MM.1S (cell line): Measurements from ENCODE around the gene NSD2.

Source experiments
- CTCF ChIP-seq: fragments of 300-600 bp; sonication (generic); IDR thresholded peaks from 2 replicates; pipeline ENCODE4 v1.5.1; 2016; ENCODE audit warnings: antibody characterized with exemption, low read length, mixed read lengths
- EZH2 ChIP-seq: fragments of 300-600 bp; sonication (generic); optimal IDR thresholded peaks from 2 replicates; pipeline ENCODE3; 2017; ENCODE audit warnings: low read depth, mild to moderate bottlenecking, antibody characterized with exemption, low read length, mixed read lengths
- EZH2phosphoT487 ChIP-seq: fragments of 300-600 bp; sonication (generic); IDR thresholded peaks from 2 replicates; pipeline ENCODE4 v1.6.1; 2018; ENCODE audit warnings: antibody characterized with exemption, low read length

- TF ChIP-seq EZH2phosphoT487 (no peak), CTCF (no peak), EZH2 (no peak)
Observed at GRCh38 chr4:1870578-1871443, at the start of gene NSD2.
